Hematopoietic multipotent progenitor cell treated with erythropoietin and hydrocortisone succinate and interleukin-3 and kit ligand, for 6 days (in vitro differentiated cells): ENCODE data around the gene ZNF57.
"Not testable (repeated sequence)": the region's sequence is repeated elsewhere in the genome, so short reads cannot be mapped to it uniquely, and the experiment has no call there.

ENCODE experiments used
- DNase-seq: peaks from one replicate; pipeline ENCODE4 v3.0.0-alpha.2; 2015

ZNF57 gene

DNA sequence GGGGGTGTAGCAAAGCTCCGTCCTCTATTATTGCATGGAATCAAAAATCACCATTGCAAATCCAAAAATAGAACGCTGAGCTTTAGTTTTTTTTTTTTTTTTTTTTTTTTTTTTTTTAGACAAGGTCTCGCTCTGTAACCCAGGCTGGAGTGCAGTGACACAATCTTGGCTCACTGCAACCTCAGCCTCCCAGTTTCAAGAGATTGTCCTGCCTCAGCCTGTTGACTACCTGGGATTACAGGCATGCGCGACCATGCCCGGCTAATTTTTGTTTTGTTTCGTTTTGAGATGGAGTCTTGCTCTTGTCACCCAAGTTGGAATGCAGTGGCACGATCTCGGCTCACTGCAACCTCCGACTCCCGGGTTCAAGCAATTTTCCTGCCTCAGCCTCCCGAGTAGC is 59.4 kb downstream of the ZNF57 start:
- DNase-seq = no peak

GRCh38 chr19:2962018-2962670 is 61.4 kb downstream of the ZNF57 start:
- DNase-seq = peak; percentile 88

DNA sequence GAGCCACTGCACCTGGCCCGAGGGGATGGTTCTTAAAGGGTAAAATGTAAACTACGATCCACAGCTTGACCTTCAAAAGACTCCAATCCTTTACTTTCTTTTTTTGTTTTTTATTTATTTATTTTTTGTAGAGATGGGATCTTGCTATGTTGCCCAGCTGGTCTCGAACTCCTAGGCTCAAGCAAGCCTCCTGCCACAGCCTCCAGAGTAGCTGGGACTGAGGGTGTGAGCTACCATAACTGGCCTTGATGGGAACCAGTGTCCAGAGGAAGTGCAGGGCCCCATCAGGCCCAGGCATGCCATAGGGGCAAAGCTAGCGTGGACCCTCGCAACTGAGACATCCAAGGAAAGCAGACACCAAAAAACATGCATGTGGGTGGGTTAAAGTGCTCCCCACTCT is 62.4 kb downstream of the ZNF57 start:
- no peak for DNase-seq

GRCh38 chr19:2963631-2964030 is 62.9 kb downstream of the ZNF57 start:
- not testable (repeated sequence) for DNase-seq

DNA sequence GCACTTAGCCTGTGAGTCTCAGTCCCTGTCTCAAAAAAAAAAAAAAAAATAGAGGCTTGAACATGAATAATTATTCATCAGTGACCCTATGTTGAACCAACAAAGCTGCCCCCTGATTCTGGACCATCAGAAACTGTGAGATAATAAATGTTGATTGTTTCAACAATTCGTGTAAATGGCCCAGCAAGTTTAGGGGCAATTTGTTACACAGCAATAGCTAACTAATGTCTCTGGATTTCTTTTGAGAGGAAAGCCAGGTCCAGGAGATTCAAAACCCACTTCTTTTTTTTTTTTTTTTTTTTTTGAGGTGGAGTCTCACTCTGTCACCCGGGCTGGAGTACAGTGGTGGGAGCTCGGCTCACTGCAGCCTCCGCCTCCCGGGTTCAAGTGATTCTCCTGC is 64.1 kb downstream of the ZNF57 start:
- DNase-seq = no peak

DNA sequence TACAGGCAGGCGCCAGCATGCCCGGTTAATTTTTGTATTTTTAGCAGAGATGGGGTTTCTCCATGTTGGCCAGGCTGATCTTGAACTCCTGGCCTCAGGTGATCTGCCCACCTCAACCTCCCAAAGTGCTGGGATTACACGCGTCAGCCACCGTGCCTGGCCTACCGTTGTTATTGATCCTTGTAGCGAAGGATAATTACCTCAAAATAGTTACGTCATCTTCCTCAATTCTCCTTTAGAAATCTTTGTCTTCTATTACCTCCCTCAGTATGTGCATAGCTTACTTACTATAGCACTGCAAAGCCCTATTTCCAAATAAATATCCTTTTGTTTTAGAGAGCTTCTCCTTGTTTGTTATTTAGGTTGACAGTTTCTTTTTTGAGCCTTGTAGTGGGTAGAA is 67.2 kb downstream of the ZNF57 start:
- DNase-seq = no peak
